T-cell (primary cell): ENCODE results near the gene LAPTM4A. TPM values are rescaled to one million over a fixed set of nuclear protein-coding genes. Genes with fewer than 3 reads are reported as not detected.

ENCODE experiments used
- ATAC-seq, 4 experiments: fragments of 200-7000 bp in 3 of 4; fragments of 150-1000 bp in 1 of 4; cut with Tn5 transposase; replicated peaks in 1 of 4; 1 replicate in 3 of 4; 2 replicates in 1 of 4; pipeline ENCODE4 v1.10.0; 2021; ENCODE audit warnings: moderate library complexity in 3 of 4, mild to moderate bottlenecking in 2 of 4, moderate number of reproducible peaks in 1 of 4
- CTCF ChIA-PET, 2 donors: fragments of 300-600 bp; sonication (Branson Sonifier 250); formaldehyde crosslinking; loops; one replicate each; lab custom pipeline; 2022; ENCODE audit warnings: antibody characterized with exemption in 2 of 2; lab: Charles Lee
- POLR2A ChIA-PET, 2 donors: fragments of 300-600 bp; sonication (Branson Sonifier 250); formaldehyde crosslinking; loops; one replicate each; lab custom pipeline; 2022; ENCODE audit warnings: antibody characterized with exemption in 2 of 2; lab: Charles Lee
- DNase-seq, 35 experiments: peaks; one replicate each; pipeline versions ENCODE4 v3.0.0 to v3.0.0-alpha.2; 2013 to 2023
- H3K27ac ChIP-seq: one replicate; pipeline ENCODE4 v1.5.1; 2013; ENCODE audit warnings: low read length
- H3K27me3 ChIP-seq, 2 experiments: replicated peaks in 1 of 2; 1 replicate in 1 of 2; 2 replicates in 1 of 2; pipeline versions ENCODE4 v1.6.1 to v1.7.0; 2013; ENCODE audit warnings: low read length in 1 of 2, mixed read lengths in 1 of 2; ENCODE audit not compliant: control insufficient read depth in 2 of 2, insufficient read depth in 2 of 2; ENCODE audit errors: extremely low read depth in 1 of 2
- H3K36me3 ChIP-seq, 2 donors: 1 replicate in 1 of 2; 2 replicates in 1 of 2; pipeline versions ENCODE4 v1.6.1 to v1.7.0; 2013; ENCODE audit warnings: low read length in 1 of 2; ENCODE audit not compliant: control insufficient read depth in 2 of 2, insufficient read depth in 1 of 2; ENCODE audit errors: extremely low read depth in 1 of 2
- H3K4me1 ChIP-seq, 2 experiments: 1 replicate in 1 of 2; 2 replicates in 1 of 2; pipeline versions ENCODE4 v1.6.1 to v1.7.0; 2013; ENCODE audit warnings: low read length in 2 of 2, mixed read lengths in 1 of 2; ENCODE audit not compliant: insufficient read depth in 2 of 2, control insufficient read depth in 1 of 2; ENCODE audit errors: extremely low read depth in 1 of 2
- H3K4me3 ChIP-seq, 2 donors: 1 replicate in 1 of 2; 2 replicates in 1 of 2; pipeline versions ENCODE4 v1.5.1 to v1.7.0; 2013; ENCODE audit warnings: mild to moderate bottlenecking in 2 of 2, low read length in 1 of 2, moderate library complexity in 1 of 2; ENCODE audit not compliant: control insufficient read depth in 1 of 2; ENCODE audit errors: extremely low read depth in 1 of 2
- H3K9me3 ChIP-seq: 2 replicates; pipeline ENCODE4 v1.7.0; 2013
- H3K27ac Mint-ChIP-seq, 2 donors: one replicate each; pipeline ENCODE4 v1.8.0; 2020 to 2021; ENCODE audit warnings: mild to moderate bottlenecking in 2 of 2, mixed read lengths in 2 of 2
- H3K27me3 Mint-ChIP-seq, 2 donors: one replicate each; pipeline ENCODE4 v1.8.0; 2021 to 2022; ENCODE audit warnings: mixed read lengths in 2 of 2
- H3K36me3 Mint-ChIP-seq: one replicate; pipeline ENCODE4 v1.8.0; 2021; ENCODE audit warnings: mixed read lengths
- H3K4me1 Mint-ChIP-seq, 3 donors: one replicate each; pipeline ENCODE4 v1.8.0; 2020 to 2022; ENCODE audit warnings: mixed read lengths in 3 of 3, mild to moderate bottlenecking in 1 of 3
- H3K4me3 Mint-ChIP-seq, 3 donors: one replicate each; pipeline ENCODE4 v1.8.0; 2020 to 2022; ENCODE audit warnings: mild to moderate bottlenecking in 3 of 3, mixed read lengths in 3 of 3, moderate library complexity in 3 of 3
- H3K9me3 Mint-ChIP-seq, 3 donors: one replicate each; pipeline ENCODE4 v1.8.0; 2020 to 2022; ENCODE audit warnings: mixed read lengths in 3 of 3
- WGBS: methylation state at CpG from one replicate; pipeline ENCODE4 v1.1.5; 2013; ENCODE audit warnings: missing lambda C conversion rate; ENCODE audit not compliant: insufficient coverage; 5-methylcytosine and 5-hydroxymethylcytosine counted together
- total RNA-seq, 35 experiments: library from RNA in 6 of 35; stranded (reverse) in 6 of 35; fragments of 120-200 nt in 1 of 35; gene quantifications; one replicate each; pipeline versions ENCODE4 v1.2.1 to v1.2.4 and lab custom pipeline; 2013 to 2026

The LAPTM4A gene
- total RNA-seq, 5 donors from 2014 or later (not counting 1 experiment from before 2014, with no cell fraction given): 35.3 to 41.1 (median 38.1) TPM

- Mint-ChIP-seq H3K36me3 (peaks cover 6% of the 10 kb centered on the region), H3K4me1 (peaks cover 20 to 31% (median 22%) of the 10 kb centered on the region in 3 donors), H3K27me3 (peaks cover 11 to 15% of the 10 kb centered on the region in 2 donors), H3K4me3 (peak within 1 kb of the TSS; percentile 86 to 92 (median 90)), H3K9me3 (no peaks in the 10 kb centered on the region), H3K27ac (peak within 1 kb of the TSS; percentile 82 to 83)
- Histone ChIP-seq H3K9me3 (no peaks in the 10 kb centered on the region), H3K4me1 (peaks cover 9 to 16% of the 10 kb centered on the region in 2 experiments), H3K27ac (peak within 1 kb of the TSS; percentile 64), H3K36me3 (no peaks in the 10 kb centered on the region), H3K4me3 (peak within 1 kb of the TSS; percentile 83 to 97), H3K27me3 (no peaks in the 10 kb centered on the region)
- WGBS: under 1% methylated on average over 64 of the region's 70 CpGs
- ATAC-seq (peak; percentile 86 to 96 (median 96)), DNase-seq (peak; percentile 64 to 93 (median 80))
- ChIA-PET POLR2A (interaction anchor here in 1 of 2 donors (0.6 to 0.8 kb wide), 3 partner anchors 54 to 708 kb away, joined by 3 read pairs; no protein-coding TSS in a partner anchor), CTCF (interaction anchor here (0.7 to 1.2 kb wide), 2 partner anchors 26 to 660 kb away, joined by 3 to 7 read pairs; no protein-coding TSS in a partner anchor)
These were observed 61.6 kb downstream of the LAPTM4A start, which contains the start of gene WDR35 for GRCh38 chr2:19989667-19990415. Gene WDR35 (minus strand): TSS chr2:19990105. CDS start chr2:19990015, 90 bp downstream.

- Mint-ChIP-seq H3K27me3 (peaks cover 10 to 11% of the 10 kb centered on the region in 2 donors), H3K27ac (peak overlapping the region; percentile 75 to 82), H3K9me3 (no peaks in the 10 kb centered on the region), H3K4me3 (peak overlapping the region; percentile 86 to 92 (median 90)), H3K36me3 (peaks cover 8% of the 10 kb centered on the region), H3K4me1 (peaks cover 20 to 31% (median 22%) of the 10 kb centered on the region in 3 donors)
- 29% methylated on average over 3 of the region's 8 CpGs for WGBS
- CTCF ChIA-PET: interaction anchor here in 1 of 2 donors (1.2 kb wide), 1 partner anchor 26 kb away, joined by 7 read pairs; no protein-coding TSS in a partner anchor
- no peaks in the 10 kb centered on the region for H3K9me3 ChIP-seq
- POLR2A ChIA-PET: interaction anchor here in 1 of 2 donors (0.6 to 0.8 kb wide), 3 partner anchors 55 to 708 kb away, joined by 3 read pairs; no protein-coding TSS in a partner anchor
- DNase-seq (no peak), ATAC-seq (peak in 1 of 4 experiments; percentile 3)
- no peaks in the 10 kb centered on the region for H3K36me3 ChIP-seq
- H3K27ac ChIP-seq: peak overlapping the region; percentile 64
- peak overlapping the region; percentile 83 to 97 for H3K4me3 ChIP-seq
- H3K4me1 ChIP-seq: peaks cover 9 to 16% of the 10 kb centered on the region in 2 experiments
- H3K27me3 ChIP-seq: no peaks in the 10 kb centered on the region
These were observed 62.1 kb downstream of the LAPTM4A start for GRCh38 chr2:19989342-19989666.

DNA sequence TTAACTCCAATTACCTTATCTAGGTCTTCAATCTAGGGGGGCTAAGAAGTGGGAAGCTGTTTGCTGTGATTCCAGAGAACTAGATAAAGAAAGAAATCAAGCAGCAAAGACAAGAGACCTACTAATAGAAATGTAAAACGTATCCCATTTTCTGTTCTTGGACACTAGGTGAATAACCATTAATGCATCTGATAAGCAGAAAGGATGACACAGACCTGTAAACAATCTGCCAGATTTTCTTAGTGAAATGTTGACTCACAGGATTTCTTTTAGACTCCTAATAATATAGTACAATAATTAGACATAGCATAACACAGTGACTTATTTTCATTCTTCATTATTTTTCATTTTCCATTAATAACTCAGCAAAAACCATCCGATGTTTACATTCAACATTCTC, 62.8 kb downstream of the LAPTM4A start:
- DNase-seq (no peak), ATAC-seq (no peak)
- no peaks in the 10 kb centered on the region for H3K36me3 ChIP-seq
- peaks cover 20 to 31% (median 22%) of the 10 kb centered on the region in 3 donors for H3K4me1 Mint-ChIP-seq
- POLR2A ChIA-PET: no interaction called here
- H3K4me3 Mint-ChIP-seq: peak overlapping the region; percentile 86 to 92 (median 90)
- peaks cover 9 to 11% of the 10 kb centered on the region in 2 donors for H3K27me3 Mint-ChIP-seq
- H3K9me3 Mint-ChIP-seq: no peaks in the 10 kb centered on the region
- peaks cover 9 to 16% of the 10 kb centered on the region in 2 experiments for H3K4me1 ChIP-seq
- H3K4me3 ChIP-seq: no peak overlapping the region
- no peaks in the 10 kb centered on the region for H3K27me3 ChIP-seq
- H3K9me3 ChIP-seq: no peaks in the 10 kb centered on the region
- H3K27ac Mint-ChIP-seq: no peak overlapping the region
- 86% methylated on average over 1 of the region's 2 CpGs for WGBS
- peaks cover 12% of the 10 kb centered on the region for H3K36me3 Mint-ChIP-seq
- no peak overlapping the region for H3K27ac ChIP-seq
- CTCF ChIA-PET: interaction anchor here in 1 of 2 donors (1.2 kb wide), 1 partner anchor 27 kb away, joined by 8 read pairs; no protein-coding TSS in a partner anchor

GRCh38 chr2:19987936-19988335, 63.5 kb downstream of the LAPTM4A start:
- no peaks in the 10 kb centered on the region for H3K36me3 ChIP-seq
- no peak overlapping the region for H3K27ac ChIP-seq
- H3K4me3 ChIP-seq: no peak overlapping the region
- Mint-ChIP-seq H3K9me3 (no peaks in the 10 kb centered on the region), H3K27ac (no peak overlapping the region), H3K4me1 (peaks cover 20 to 31% (median 22%) of the 10 kb centered on the region in 3 donors), H3K36me3 (peaks cover 12% of the 10 kb centered on the region), H3K27me3 (peaks cover 7 to 8% of the 10 kb centered on the region in 2 donors), H3K4me3 (peak overlapping the region in 1 of 3 donors; percentile 92)
- DNase-seq (no peak), ATAC-seq (no peak)
- ChIA-PET POLR2A (no interaction called here), CTCF (interaction anchor here in 1 of 2 donors (1.2 kb wide), 1 partner anchor 27 kb away, joined by 8 read pairs; no protein-coding TSS in a partner anchor)
- H3K9me3 ChIP-seq: no peaks in the 10 kb centered on the region
- H3K27me3 ChIP-seq: no peaks in the 10 kb centered on the region
- WGBS: no CpG with 5 or more reads among the region's 5 CpGs
- H3K4me1 ChIP-seq: peaks cover 9 to 16% of the 10 kb centered on the region in 2 experiments

Other genes with a start within 250 kb of the LAPTM4A start
- gene TTC32, start 149.6 kb downstream of the LAPTM4A start, total RNA-seq: 10 to 100 TPM; 35.1 to 44.6 (median 40.0) TPM
- gene WDR35, start 61.5 kb downstream of the LAPTM4A start, total RNA-seq: 1 to 10 TPM; 3.7 to 5.7 (median 4.9) TPM
- under 1 TPM in 2 of 5 donors, not detected in 3; 0.23 to 0.28 TPM for gene MATN3, start 39.0 kb downstream of the LAPTM4A start, total RNA-seq
- 1 to 10 TPM in 1 of 5 donors, under 1 TPM in 2, not detected in 2; 0.82 to 1.2 (median 0.99) TPM for gene SDC1, start 173.5 kb upstream of the LAPTM4A start, total RNA-seq